ENCODE data around the gene ADAMTS3. TPM values are rescaled to one million over a fixed set of nuclear protein-coding genes. Genes with fewer than 3 reads are reported as not detected.
A peak's percentile ranks its signal among the peaks of the same experiment; 100 is the strongest.

ADAMTS3 gene
- total and polyA plus RNA-seq, 7 experiments from 2014 or later, result 0.07 TPM; not detected in 6

DNA sequence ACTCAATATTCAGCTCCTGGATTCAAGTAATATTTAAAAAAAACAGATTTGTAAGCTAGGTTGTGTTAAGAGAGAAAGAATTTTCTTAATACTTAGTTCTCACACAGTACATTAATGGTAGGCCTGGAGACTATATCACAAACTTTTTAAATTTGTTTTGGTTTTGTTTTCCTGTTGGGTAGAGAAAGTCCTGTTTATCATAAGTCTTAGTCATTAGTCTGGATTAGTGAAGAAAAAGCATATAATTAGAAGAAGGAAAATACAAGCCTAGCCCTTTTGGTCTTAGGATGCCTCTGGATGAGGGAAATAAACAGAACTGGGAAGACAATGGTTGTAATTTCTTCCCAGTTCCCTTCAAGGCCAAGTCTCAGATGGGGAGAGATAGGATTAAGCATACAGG is 163.6 kb downstream of the ADAMTS3 start:
- CTCF ChIA-PET, result no interaction called here
- no peak overlapping the region for H3K4me3 Mint-ChIP-seq
- no peaks in the 10 kb centered on the region for H3K4me1 ChIP-seq (ENCODE audit: control insufficient read depth in 2 of 2, insufficient read depth in 2 of 2, low read length in 2 of 2)
- intact Hi-C loops (cut with micrococcal nuclease), result no loop called here
- H3K4me3 ChIP-seq (ENCODE audit: low read length), result no peak overlapping the region
- no peak overlapping the region for H3K27ac Mint-ChIP-seq
- no peak for ATAC-seq
- no peak overlapping the region for H3K27ac ChIP-seq (ENCODE audit: low read depth, low read length)
- no peaks in the 10 kb centered on the region for H3K36me3 Mint-ChIP-seq
- H3K27me3 ChIP-seq (ENCODE audit: control insufficient read depth in 2 of 2, insufficient read depth in 2 of 2, low read length in 2 of 2), result no peaks in the 10 kb centered on the region
- H3K27me3 Mint-ChIP-seq, result no peaks in the 10 kb centered on the region
- no peaks in the 10 kb centered on the region for H3K4me1 Mint-ChIP-seq
- no peaks in the 10 kb centered on the region for H3K36me3 ChIP-seq (ENCODE audit: control insufficient read depth in 2 of 3, insufficient read depth in 3 of 3, low read length in 3 of 3)
- POLR2A ChIA-PET, result no interaction called here
- DNase-seq, result no peak
- peaks cover 0 to 2% (median 0%) of the 10 kb centered on the region in 11 donors for H3K9me3 Mint-ChIP-seq
- H3K9me3 ChIP-seq (ENCODE audit: control insufficient read depth in 2 of 3, low read length in 3 of 3), result no peaks in the 10 kb centered on the region

GRCh38 chr4:72397314-72397713 is 171.7 kb downstream of the ADAMTS3 start:
- CTCF ChIA-PET, result no interaction called here
- no peak overlapping the region for H3K27ac ChIP-seq (ENCODE audit: low read depth, low read length)
- H3K27me3 ChIP-seq (ENCODE audit: control insufficient read depth in 2 of 2, insufficient read depth in 2 of 2, low read length in 2 of 2), result no peaks in the 10 kb centered on the region
- DNase-seq (no peak), ATAC-seq (no peak)
- Mint-ChIP-seq H3K36me3 (no peaks in the 10 kb centered on the region), H3K4me1 (no peaks in the 10 kb centered on the region), H3K9me3 (peaks cover 0 to 1% (median 0%) of the 10 kb centered on the region in 11 donors), H3K4me3 (no peak overlapping the region), H3K27me3 (peaks cover 0 to 14% (median 0%) of the 10 kb centered on the region in 5 donors), H3K27ac (no peak overlapping the region)
- POLR2A ChIA-PET, result no interaction called here
- H3K4me3 ChIP-seq (ENCODE audit: low read length), result no peak overlapping the region
- H3K36me3 ChIP-seq (ENCODE audit: control insufficient read depth in 2 of 3, insufficient read depth in 3 of 3, low read length in 3 of 3), result no peaks in the 10 kb centered on the region
- H3K9me3 ChIP-seq (ENCODE audit: control insufficient read depth in 2 of 3, low read length in 3 of 3), result no peaks in the 10 kb centered on the region
- intact Hi-C loops (cut with micrococcal nuclease), result no loop called here
- no peaks in the 10 kb centered on the region for H3K4me1 ChIP-seq (ENCODE audit: control insufficient read depth in 2 of 2, insufficient read depth in 2 of 2, low read length in 2 of 2)

GRCh38 chr4:72394012-72394663 is 174.9 kb downstream of the ADAMTS3 start:
- H3K9me3 Mint-ChIP-seq, result peaks cover 0 to 1% (median 0%) of the 10 kb centered on the region in 11 donors
- H3K4me3 Mint-ChIP-seq, result no peak overlapping the region
- no peaks in the 10 kb centered on the region for H3K9me3 ChIP-seq (ENCODE audit: control insufficient read depth in 2 of 3, low read length in 3 of 3)
- no peaks in the 10 kb centered on the region for H3K36me3 ChIP-seq (ENCODE audit: control insufficient read depth in 2 of 3, insufficient read depth in 3 of 3, low read length in 3 of 3)
- H3K4me3 ChIP-seq (ENCODE audit: low read length), result no peak overlapping the region
- no peaks in the 10 kb centered on the region for H3K4me1 Mint-ChIP-seq
- ChIA-PET CTCF (no interaction called here), POLR2A (no interaction called here)
- intact Hi-C loops (cut with micrococcal nuclease), result no loop called here
- no peaks in the 10 kb centered on the region for H3K27me3 ChIP-seq (ENCODE audit: control insufficient read depth in 2 of 2, insufficient read depth in 2 of 2, low read length in 2 of 2)
- H3K27ac ChIP-seq (ENCODE audit: low read depth, low read length), result no peak overlapping the region
- no peak for ATAC-seq
- H3K27ac Mint-ChIP-seq, result no peak overlapping the region
- no peaks in the 10 kb centered on the region for H3K36me3 Mint-ChIP-seq
- no peaks in the 10 kb centered on the region for H3K4me1 ChIP-seq (ENCODE audit: control insufficient read depth in 2 of 2, insufficient read depth in 2 of 2, low read length in 2 of 2)
- no peak for DNase-seq
- peaks cover 0 to 19% (median 4%) of the 10 kb centered on the region in 5 donors for H3K27me3 Mint-ChIP-seq

DNA sequence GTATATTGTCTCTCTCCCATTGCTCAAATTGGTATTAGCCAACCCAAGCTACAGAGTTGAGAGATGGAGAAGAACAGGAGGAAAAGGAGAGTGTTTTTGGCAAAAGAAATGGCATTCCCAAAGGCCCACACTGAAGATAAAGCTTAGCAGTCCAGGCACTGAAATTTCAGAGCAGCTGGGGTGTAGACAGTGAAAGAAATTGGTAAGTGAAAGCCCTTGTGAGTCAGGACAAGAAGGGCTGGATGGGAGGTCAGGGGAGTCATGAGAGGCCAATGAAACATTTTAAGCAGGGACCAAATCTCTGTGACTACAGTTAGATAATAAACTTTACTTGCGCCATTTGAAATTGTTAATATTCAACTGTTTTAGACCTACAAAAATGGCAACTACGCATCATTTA is 177.7 kb downstream of the ADAMTS3 start:
- no peaks in the 10 kb centered on the region for H3K36me3 ChIP-seq (ENCODE audit: control insufficient read depth in 2 of 3, insufficient read depth in 3 of 3, low read length in 3 of 3)
- no peak for ATAC-seq
- Mint-ChIP-seq H3K9me3 (peaks cover 0 to 1% (median 0%) of the 10 kb centered on the region in 11 donors), H3K27ac (peak overlapping the region in 1 of 9 donors; percentile 54), H3K27me3 (peaks cover 0 to 11% (median 4%) of the 10 kb centered on the region in 5 donors), H3K4me1 (no peaks in the 10 kb centered on the region), H3K36me3 (no peaks in the 10 kb centered on the region), H3K4me3 (no peak overlapping the region)
- H3K27me3 ChIP-seq (ENCODE audit: control insufficient read depth in 2 of 2, insufficient read depth in 2 of 2, low read length in 2 of 2), result no peaks in the 10 kb centered on the region
- DNase-seq, result no peak
- POLR2A ChIA-PET, result no interaction called here
- no peak overlapping the region for H3K4me3 ChIP-seq (ENCODE audit: low read length)
- intact Hi-C loops (cut with micrococcal nuclease), result no loop called here
- no peaks in the 10 kb centered on the region for H3K4me1 ChIP-seq (ENCODE audit: control insufficient read depth in 2 of 2, insufficient read depth in 2 of 2, low read length in 2 of 2)
- CTCF ChIA-PET, result no interaction called here
- H3K27ac ChIP-seq (ENCODE audit: low read depth, low read length), result no peak overlapping the region
- no peaks in the 10 kb centered on the region for H3K9me3 ChIP-seq (ENCODE audit: control insufficient read depth in 2 of 3, low read length in 3 of 3)

DNA sequence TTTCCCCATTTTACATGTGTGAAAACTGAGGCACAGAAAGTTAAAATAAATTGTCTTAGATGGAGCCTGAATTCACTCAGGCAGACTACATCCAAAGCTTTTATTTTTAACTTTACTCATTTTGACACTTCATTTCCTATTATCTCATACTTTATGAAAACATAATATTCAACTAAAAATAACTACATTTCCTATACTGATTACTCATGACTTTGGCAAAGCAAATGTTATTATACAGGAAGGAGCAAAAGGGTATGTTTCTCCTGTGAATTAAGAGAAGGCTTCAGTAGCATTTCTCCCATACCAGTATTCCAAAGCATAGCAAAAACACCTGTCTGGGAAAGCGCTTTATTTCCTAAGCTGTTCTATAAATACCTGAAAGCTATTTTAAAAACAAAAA is 178.6 kb downstream of the ADAMTS3 start:
- Histone ChIP-seq H3K36me3 (ENCODE audit: control insufficient read depth in 2 of 3, insufficient read depth in 3 of 3, low read length in 3 of 3) (no peaks in the 10 kb centered on the region), H3K4me3 (ENCODE audit: low read length) (no peak overlapping the region), H3K27ac (ENCODE audit: low read depth, low read length) (no peak overlapping the region), H3K27me3 (ENCODE audit: control insufficient read depth in 2 of 2, insufficient read depth in 2 of 2, low read length in 2 of 2) (no peaks in the 10 kb centered on the region), H3K9me3 (ENCODE audit: control insufficient read depth in 2 of 3, low read length in 3 of 3) (no peaks in the 10 kb centered on the region), H3K4me1 (ENCODE audit: control insufficient read depth in 2 of 2, insufficient read depth in 2 of 2, low read length in 2 of 2) (no peaks in the 10 kb centered on the region)
- Mint-ChIP-seq H3K27me3 (peaks cover 0 to 11% (median 4%) of the 10 kb centered on the region in 5 donors), H3K36me3 (no peaks in the 10 kb centered on the region), H3K4me1 (no peaks in the 10 kb centered on the region), H3K27ac (no peak overlapping the region), H3K9me3 (peaks cover 0 to 1% (median 0%) of the 10 kb centered on the region in 11 donors), H3K4me3 (no peak overlapping the region)
- no peak for DNase-seq
- intact Hi-C loops (cut with micrococcal nuclease), result no loop called here
- ChIA-PET POLR2A (no interaction called here), CTCF (no interaction called here)
- ATAC-seq, result no peak

DNA sequence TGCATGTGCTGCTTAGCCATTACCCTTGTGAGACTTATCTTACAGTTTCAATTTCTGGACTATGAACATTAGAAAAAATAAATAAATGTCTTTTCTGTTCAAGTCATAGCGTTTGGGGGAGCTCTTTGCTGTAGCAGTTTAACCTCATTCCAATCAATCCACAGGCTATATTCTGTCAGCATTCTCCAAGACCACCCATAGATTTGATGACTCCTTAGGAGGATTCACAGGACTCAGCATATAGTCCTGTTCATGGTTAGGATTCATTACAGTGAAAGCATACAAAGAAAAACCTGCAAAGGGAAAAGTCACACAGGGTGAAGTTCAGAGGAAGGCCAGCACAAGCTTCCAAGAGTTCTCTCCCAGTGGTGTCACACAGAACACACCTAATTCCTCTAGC is 180.5 kb downstream of the ADAMTS3 start:
- no peaks in the 10 kb centered on the region for H3K36me3 Mint-ChIP-seq
- Histone ChIP-seq H3K27me3 (ENCODE audit: control insufficient read depth in 2 of 2, insufficient read depth in 2 of 2, low read length in 2 of 2) (no peaks in the 10 kb centered on the region), H3K36me3 (ENCODE audit: control insufficient read depth in 2 of 3, insufficient read depth in 3 of 3, low read length in 3 of 3) (no peaks in the 10 kb centered on the region), H3K4me3 (ENCODE audit: low read length) (no peak overlapping the region), H3K4me1 (ENCODE audit: control insufficient read depth in 2 of 2, insufficient read depth in 2 of 2, low read length in 2 of 2) (no peaks in the 10 kb centered on the region), H3K9me3 (ENCODE audit: control insufficient read depth in 2 of 3, low read length in 3 of 3) (no peaks in the 10 kb centered on the region), H3K27ac (ENCODE audit: low read depth, low read length) (no peak overlapping the region)
- ChIA-PET CTCF (no interaction called here), POLR2A (no interaction called here)
- no peak for DNase-seq
- no peak for ATAC-seq
- H3K27ac Mint-ChIP-seq, result no peak overlapping the region
- H3K27me3 Mint-ChIP-seq, result peaks cover 0 to 6% (median 4%) of the 10 kb centered on the region in 5 donors
- H3K4me3 Mint-ChIP-seq, result no peak overlapping the region
- no peaks in the 10 kb centered on the region for H3K4me1 Mint-ChIP-seq
- intact Hi-C loops (cut with micrococcal nuclease), result no loop called here
- peaks cover 0 to 1% (median 0%) of the 10 kb centered on the region in 11 donors for H3K9me3 Mint-ChIP-seq

- Mint-ChIP-seq H3K4me3 (no peak overlapping the region), H3K4me1 (no peaks in the 10 kb centered on the region), H3K9me3 (peaks cover 0 to 1% (median 0%) of the 10 kb centered on the region in 11 donors), H3K27ac (no peak overlapping the region), H3K36me3 (no peaks in the 10 kb centered on the region), H3K27me3 (peaks cover 0 to 6% (median 4%) of the 10 kb centered on the region in 5 donors)
- Histone ChIP-seq H3K27ac (ENCODE audit: low read depth, low read length) (no peak overlapping the region), H3K4me3 (ENCODE audit: low read length) (no peak overlapping the region), H3K27me3 (ENCODE audit: control insufficient read depth in 2 of 2, insufficient read depth in 2 of 2, low read length in 2 of 2) (no peaks in the 10 kb centered on the region), H3K9me3 (ENCODE audit: control insufficient read depth in 2 of 3, low read length in 3 of 3) (no peaks in the 10 kb centered on the region), H3K36me3 (ENCODE audit: control insufficient read depth in 2 of 3, insufficient read depth in 3 of 3, low read length in 3 of 3) (no peaks in the 10 kb centered on the region), H3K4me1 (ENCODE audit: control insufficient read depth in 2 of 2, insufficient read depth in 2 of 2, low read length in 2 of 2) (no peaks in the 10 kb centered on the region)
- POLR2A ChIA-PET, result no interaction called here
- DNase-seq (no peak), ATAC-seq (no peak)
- CTCF ChIA-PET, result no interaction called here
- intact Hi-C loops (cut with micrococcal nuclease), result no loop called here
Measured at GRCh38 chr4:72387959-72388358, 181.1 kb downstream of the ADAMTS3 start.
